Fibroblast of mammary gland (primary cell): ENCODE measurements around the gene LEKR1.

Experiments used
- DNase-seq: peaks from one replicate; pipeline ENCODE4 v3.0.0-alpha.2; 2010; ENCODE audit warnings: low read depth
- H3K4me3 ChIP-seq: 2 replicates; pipeline ENCODE4 v1.5.1; 2011; ENCODE audit warnings: low read depth, mild to moderate bottlenecking, low read length, moderate library complexity; ENCODE audit not compliant: control insufficient read depth
- CTCF ChIP-seq: conservative IDR thresholded peaks from 2 replicates; pipeline ENCODE4 v1.5.1; 2011; ENCODE audit warnings: low read depth, low read length, inconsistent platforms; ENCODE audit not compliant: control insufficient read depth, insufficient read depth

Gene LEKR1

GRCh38 chr3:156816091-156816793, 9.9 kb upstream of the LEKR1 start:
- DNase-seq: peak; percentile 58

GRCh38 chr3:156816794-156817645, 9.1 kb upstream of the LEKR1 start:
- no peak for TF ChIP-seq CTCF
- peak overlapping the region; percentile 44 for H3K4me3 ChIP-seq
- peak; percentile 59 for DNase-seq

More at GRCh38 chr3:156816091-156816793, 9.9 kb upstream of the LEKR1 start:
- peak overlapping the region; percentile 38 for H3K4me3 ChIP-seq
- TF ChIP-seq CTCF: no peak

DNA sequence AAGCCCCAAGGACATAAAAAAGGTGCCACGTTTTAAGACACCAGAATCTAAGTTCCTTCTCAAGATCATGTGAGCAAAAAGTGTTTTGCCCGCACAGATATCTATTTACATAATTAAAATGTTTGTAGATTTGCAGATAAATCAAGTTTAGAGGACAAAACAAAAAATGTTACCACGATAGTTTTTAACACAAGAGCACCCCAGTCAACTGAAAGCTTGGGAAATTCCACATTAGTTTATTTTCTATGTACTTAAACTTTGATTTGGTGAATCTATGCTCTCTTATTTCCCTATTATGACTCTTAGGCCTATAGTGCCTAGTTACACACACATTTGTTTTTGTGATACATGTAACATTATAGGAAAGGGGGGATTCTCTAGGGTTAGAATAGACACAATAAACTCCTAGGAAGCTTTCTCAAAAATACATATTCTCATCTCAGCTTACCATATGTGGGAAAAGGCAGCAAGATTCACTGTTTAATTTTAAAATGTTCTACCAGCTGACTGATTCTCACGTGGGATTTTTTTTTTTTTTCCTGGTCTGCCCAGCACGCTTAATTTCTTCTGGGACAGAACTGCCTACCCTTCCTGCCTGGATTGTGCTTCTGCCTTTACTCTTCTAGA, 8.4 kb upstream of the LEKR1 start:
- no peak for DNase-seq
- H3K4me3 ChIP-seq: no peak overlapping the region
- TF ChIP-seq CTCF: no peak

DNA sequence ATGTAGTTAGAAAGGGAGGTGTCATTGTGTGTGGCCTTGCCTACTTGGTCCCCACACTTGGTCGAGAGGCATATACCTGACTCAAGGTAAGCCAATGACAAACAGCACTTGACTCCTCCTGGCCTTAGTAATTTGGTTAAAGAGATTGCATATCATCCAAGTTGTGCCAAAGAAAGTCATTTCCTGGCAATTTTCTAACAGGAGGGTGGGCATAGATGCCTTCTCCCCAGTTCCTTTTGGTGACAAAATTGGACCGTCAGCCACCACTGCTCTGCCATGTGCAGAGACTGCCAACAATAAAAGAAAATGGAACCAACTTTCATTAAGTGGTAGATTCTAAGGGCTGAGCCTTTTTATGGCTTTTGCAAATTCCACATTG, 7.9 kb upstream of the LEKR1 start:
- no peak overlapping the region for H3K4me3 ChIP-seq
- TF ChIP-seq CTCF: no peak
- DNase-seq: no peak

DNA sequence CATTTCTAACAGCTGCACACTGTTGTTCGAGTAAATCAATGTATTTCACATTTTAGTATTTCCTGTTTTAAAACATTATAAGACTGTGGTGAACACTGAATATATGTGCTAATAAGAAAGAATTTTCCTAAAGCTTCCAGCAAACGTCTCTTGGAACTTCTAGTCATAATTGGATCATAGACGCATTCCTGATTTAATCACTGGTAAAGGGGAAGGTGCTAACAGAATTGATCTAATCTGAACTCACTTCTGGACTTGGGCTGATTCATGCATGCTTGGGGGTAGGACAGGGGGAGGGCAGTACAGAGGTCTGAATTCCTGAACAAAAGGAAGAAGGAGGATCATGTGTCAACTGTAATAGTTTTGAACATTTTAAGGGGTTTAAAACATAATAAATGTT, 7.3 kb upstream of the LEKR1 start:
- H3K4me3 ChIP-seq: no peak overlapping the region
- TF ChIP-seq CTCF: no peak
- peak; percentile 68 for DNase-seq

DNA sequence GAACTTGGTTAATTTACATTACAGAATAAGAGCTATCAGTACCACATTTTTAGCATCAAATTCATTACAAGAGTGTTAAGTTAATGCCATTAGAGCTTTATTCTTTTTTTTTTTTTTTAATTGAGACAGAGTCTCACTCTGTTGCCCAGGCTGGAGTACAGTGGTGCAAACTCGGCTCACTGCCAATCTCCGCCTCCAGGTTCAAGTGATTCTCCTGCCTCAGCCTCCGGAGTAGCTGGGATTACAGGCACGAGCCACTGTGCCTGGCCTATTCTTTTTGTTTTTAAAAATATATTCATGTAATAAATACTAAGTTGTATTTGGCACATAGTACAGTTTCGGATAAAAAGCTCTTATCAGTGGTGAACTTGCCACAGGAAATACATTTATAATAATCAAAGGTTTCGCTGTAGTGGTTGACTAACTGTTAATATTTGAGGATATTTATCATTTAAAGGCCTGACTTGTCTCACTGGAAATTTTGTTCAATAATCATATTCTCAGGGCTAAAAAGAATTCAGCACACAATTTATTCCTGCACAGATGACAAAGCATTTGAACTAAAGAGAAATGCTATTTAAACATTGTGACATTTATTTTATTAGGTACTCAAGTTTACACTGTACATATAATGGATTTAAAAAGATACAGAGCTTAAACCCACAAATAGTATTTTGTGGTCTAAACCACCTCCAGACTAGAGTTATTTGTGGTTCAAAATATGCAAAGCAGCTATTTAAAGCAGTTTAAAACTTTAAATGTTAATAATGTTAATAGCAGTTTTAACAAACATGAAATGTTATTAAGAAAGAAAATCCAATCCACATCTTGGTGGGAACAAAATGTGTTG, 6.1 kb upstream of the LEKR1 start:
- no peak for TF ChIP-seq CTCF
- no peak overlapping the region for H3K4me3 ChIP-seq
- DNase-seq: no peak
